Lower leg skin (tissue), 4 donors: Measurements from ENCODE around the gene PRDM2. TPM values are rescaled to one million over a fixed set of nuclear protein-coding genes. Genes with fewer than 3 reads are reported as not detected.

ENCODE experiments used
- DNase-seq, 2 donors: peaks; one replicate each; pipeline ENCODE4 v3.0.0-alpha.2; 2019; ENCODE audit warnings: low spot score in 2 of 2
- H3K4me3 ChIP-seq: fragments of 200-600 bp; sonication (generic); 2 replicates; pipeline ENCODE4 v1.5.1; 2017; ENCODE audit warnings: mild to moderate bottlenecking, low read depth; ENCODE audit not compliant: poor library complexity, severe bottlenecking
- POLR2A ChIP-seq, 2 donors: fragments of 450-650 bp; IDR thresholded peaks; one replicate each; pipeline ENCODE4 v1.6.1; 2016 to 2017; ENCODE audit warnings: antibody characterized with exemption in 2 of 2, mild to moderate bottlenecking in 1 of 2, moderate library complexity in 1 of 2
- WGBS, 2 donors: methylation state at CpG; one replicate each; pipeline ENCODE4 v1.1.5; 2018; 5-methylcytosine and 5-hydroxymethylcytosine counted together
- intact Hi-C: fragments of 100-400 bp; cut with DNase I; formaldehyde crosslinking; loops from one replicate; pipeline ENCODE4 v1.15.0; 2023; ENCODE audit warnings: low total_unique reads
- total RNA-seq, 4 donors: library from RNA; depleted of rRNA; stranded (reverse); fragments of >200 nt; gene quantifications; one replicate each; pipeline ENCODE4 v1.1.0, GENCODE V29; 2016
- TF ChIP-seq, protein P1 (sequence below), 3 donors: fragments of 450-650 bp; IDR thresholded peaks; one replicate each; pipeline ENCODE4 v1.5.1; 2016; ENCODE audit warnings: antibody characterized with exemption in 3 of 3, mild to moderate bottlenecking in 3 of 3, moderate library complexity in 2 of 3

Gene PRDM2
- total RNA-seq, 4 donors from 2014 or later: 34.7 to 69.9 (median 41.8) TPM

GRCh38 chr1:13766592-13767564 is 66.9 kb downstream of the PRDM2 start:
- no peak for DNase-seq
- TF ChIP-seq POLR2A (IDR thresholded peaks at IDR 0.05): no peak
- TF ChIP-seq, protein P1, sequence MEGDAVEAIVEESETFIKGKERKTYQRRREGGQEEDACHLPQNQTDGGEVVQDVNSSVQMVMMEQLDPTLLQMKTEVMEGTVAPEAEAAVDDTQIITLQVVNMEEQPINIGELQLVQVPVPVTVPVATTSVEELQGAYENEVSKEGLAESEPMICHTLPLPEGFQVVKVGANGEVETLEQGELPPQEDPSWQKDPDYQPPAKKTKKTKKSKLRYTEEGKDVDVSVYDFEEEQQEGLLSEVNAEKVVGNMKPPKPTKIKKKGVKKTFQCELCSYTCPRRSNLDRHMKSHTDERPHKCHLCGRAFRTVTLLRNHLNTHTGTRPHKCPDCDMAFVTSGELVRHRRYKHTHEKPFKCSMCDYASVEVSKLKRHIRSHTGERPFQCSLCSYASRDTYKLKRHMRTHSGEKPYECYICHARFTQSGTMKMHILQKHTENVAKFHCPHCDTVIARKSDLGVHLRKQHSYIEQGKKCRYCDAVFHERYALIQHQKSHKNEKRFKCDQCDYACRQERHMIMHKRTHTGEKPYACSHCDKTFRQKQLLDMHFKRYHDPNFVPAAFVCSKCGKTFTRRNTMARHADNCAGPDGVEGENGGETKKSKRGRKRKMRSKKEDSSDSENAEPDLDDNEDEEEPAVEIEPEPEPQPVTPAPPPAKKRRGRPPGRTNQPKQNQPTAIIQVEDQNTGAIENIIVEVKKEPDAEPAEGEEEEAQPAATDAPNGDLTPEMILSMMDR (IDR thresholded peaks at IDR 0.05): no peak
- intact Hi-C loops: no loop called here
- WGBS, 2 donors: 69 to 74% methylated on average over 9 of the region's 9 CpGs
- no peak overlapping the region for H3K4me3 ChIP-seq

- no peak for TF ChIP-seq POLR2A (IDR thresholded peaks at IDR 0.05)
- TF ChIP-seq, protein P1 (IDR thresholded peaks at IDR 0.05): no peak
- intact Hi-C loops: no loop called here
- WGBS, 2 donors: 89 to 93% methylated on average over 5 of the region's 5 CpGs
Measured at GRCh38 chr1:13769212-13769611, 69.2 kb downstream of the PRDM2 start.

GRCh38 chr1:13769830-13770229 is 69.8 kb downstream of the PRDM2 start:
- H3K4me3 ChIP-seq: no peak overlapping the region
- TF ChIP-seq, protein P1 (IDR thresholded peaks at IDR 0.05): no peak
- no peak for TF ChIP-seq POLR2A (IDR thresholded peaks at IDR 0.05)
- intact Hi-C loops: no loop called here
- DNase-seq: no peak
- WGBS, 2 donors: 94 to 98% methylated on average over 2 to 5 of the region's 5 CpGs

More at GRCh38 chr1:13769212-13769611, 69.2 kb downstream of the PRDM2 start:
- DNase-seq: no peak
- no peak overlapping the region for H3K4me3 ChIP-seq

GRCh38 chr1:13770743-13771142 is 70.8 kb downstream of the PRDM2 start:
- TF ChIP-seq, protein P1 (IDR thresholded peaks at IDR 0.05): no peak
- TF ChIP-seq POLR2A (IDR thresholded peaks at IDR 0.05): no peak
- no peak overlapping the region for H3K4me3 ChIP-seq
- WGBS, 2 donors: 69 to 71% methylated on average over 3 of the region's 3 CpGs
- DNase-seq: no peak
- intact Hi-C loops: no loop called here

GRCh38 chr1:13771745-13772144 is 71.8 kb downstream of the PRDM2 start:
- intact Hi-C loops: no loop called here
- TF ChIP-seq POLR2A (IDR thresholded peaks at IDR 0.05): no peak
- TF ChIP-seq, protein P1 (IDR thresholded peaks at IDR 0.05): no peak
- no peak for DNase-seq
- no peak overlapping the region for H3K4me3 ChIP-seq
- 84 to 89% methylated on average over 5 of the region's 5 CpGs for WGBS, 2 donors
